HG03457 (cell line): ENCODE measurements around the gene NCAPD2.
"Not testable (repeated sequence)": the region's sequence is repeated elsewhere in the genome, so short reads cannot be mapped to it uniquely, and the experiment has no call there.

Experiments
- ATAC-seq: cut with Tn5 transposase; IDR thresholded peaks from one replicate; pipeline ENCODE4 v1.9.1; 2021; ENCODE audit warnings: moderate number of reproducible peaks; ENCODE audit not compliant: unreplicated experiment

NCAPD2 gene

DNA sequence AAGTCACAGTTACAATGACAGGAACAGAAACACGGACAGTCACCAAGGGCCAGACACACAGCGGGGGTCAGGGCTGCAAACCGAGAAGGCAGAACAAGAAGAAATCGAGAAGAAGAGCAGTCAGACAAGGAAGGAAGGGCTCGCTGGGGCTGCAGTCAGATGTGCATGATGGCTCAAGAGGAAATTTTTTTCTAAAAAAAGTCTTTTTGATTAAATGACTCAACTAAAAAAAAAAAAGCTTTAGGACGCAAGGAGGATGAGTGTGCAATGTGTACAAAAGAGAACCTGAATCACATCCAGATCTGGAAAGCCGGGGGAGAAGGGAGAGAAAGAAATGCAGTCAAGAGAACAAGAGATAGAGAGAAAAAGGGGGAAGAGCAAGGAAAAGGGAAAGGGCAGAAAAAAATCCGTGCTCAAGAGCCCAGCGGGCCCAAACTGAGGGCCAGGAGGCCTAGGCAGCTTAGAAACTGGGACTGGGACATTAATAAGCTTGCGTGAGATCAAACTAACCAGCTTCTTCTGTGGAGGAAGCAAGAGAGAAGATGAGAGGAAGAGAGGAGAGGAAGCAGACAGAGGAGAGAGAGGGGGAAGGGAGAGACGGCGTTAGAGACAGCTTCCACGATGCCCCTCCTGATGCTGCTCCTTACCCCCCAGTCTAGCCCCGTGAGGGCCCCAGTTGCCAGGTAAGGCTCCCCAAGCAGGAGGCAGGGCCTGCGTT is 55.2 kb downstream of the NCAPD2 start:
- no peak for ATAC-seq

DNA sequence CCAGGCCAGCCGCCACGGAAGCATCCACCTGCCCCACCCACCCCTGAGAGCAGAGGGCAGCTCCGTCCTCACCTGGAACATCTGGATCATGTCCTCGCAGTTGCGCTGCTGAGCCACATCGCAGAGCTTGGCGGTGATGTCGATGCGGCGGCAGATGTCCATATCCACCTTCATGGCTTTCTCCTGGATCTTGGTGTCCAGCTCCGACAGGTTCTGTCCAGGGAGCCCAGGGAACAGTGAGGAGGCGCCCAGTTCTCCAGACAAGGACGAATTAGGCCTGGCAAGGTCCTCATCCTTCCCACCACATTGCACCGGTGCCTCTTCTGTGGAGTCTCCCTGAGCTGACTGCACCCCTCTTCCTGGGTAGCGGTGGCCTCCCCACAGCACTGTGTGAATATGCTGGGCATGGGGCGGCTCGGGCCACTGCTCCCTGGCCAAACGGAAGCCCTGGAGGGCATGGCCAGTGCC is 55.8 kb downstream of the NCAPD2 start:
- ATAC-seq, result no peak

DNA sequence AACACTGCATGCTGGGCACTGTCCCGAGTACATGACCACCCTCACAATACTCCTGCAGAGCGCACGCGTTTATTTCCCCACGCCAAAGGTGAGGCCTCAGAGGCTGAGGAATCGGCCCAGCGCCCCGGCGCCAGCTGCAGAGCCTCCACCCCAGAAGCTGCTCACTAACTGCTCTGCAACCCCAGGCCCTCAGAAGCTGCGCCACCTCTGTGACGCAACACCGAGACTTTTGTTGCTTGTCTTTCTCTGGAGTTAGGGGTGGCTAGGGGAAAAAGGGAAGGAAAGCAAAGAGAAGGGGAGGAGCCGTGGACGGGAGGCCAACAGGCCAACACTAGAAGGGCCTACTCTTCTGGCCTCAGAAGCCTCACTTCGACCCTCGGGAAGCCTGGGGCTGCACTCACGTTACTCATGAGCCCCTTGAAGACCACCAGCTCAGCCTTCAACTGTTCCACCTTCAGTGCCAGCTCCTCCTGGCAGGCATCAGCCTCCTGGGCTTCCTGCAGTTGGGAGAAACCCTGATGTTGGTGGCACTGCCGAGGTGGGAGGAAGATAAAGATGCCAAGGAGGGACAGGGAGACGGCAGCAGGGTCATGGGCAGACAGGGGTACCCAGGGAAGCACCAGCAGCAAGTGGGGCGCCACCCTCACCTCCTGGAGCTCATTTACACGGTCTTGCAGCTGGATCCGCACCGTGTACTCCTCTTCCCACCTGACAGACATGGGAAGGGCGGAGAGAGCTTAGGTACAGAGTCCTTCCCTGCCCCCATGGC is 56.6 kb downstream of the NCAPD2 start:
- ATAC-seq, result no peak

DNA sequence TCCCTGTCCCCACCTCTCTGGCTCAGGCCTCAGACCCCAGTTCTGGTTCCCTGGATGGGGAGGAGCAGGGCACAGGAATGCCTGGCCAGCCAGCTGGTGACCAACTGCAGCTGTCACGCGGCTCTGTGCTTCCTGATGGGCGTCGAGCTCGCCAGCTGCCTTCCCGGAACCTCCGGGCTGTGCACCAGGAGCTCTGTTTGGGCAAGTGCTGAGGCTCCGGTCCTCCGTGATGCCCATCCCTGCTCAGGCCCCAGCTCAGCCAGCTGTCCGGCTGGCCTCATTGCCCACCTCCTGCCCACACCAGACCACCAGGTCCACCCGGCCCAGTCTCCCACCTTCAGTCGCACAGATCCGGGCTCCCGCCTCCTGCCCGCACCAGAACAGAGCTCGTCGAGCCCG is 57.2 kb downstream of the NCAPD2 start:
- no peak for ATAC-seq

DNA sequence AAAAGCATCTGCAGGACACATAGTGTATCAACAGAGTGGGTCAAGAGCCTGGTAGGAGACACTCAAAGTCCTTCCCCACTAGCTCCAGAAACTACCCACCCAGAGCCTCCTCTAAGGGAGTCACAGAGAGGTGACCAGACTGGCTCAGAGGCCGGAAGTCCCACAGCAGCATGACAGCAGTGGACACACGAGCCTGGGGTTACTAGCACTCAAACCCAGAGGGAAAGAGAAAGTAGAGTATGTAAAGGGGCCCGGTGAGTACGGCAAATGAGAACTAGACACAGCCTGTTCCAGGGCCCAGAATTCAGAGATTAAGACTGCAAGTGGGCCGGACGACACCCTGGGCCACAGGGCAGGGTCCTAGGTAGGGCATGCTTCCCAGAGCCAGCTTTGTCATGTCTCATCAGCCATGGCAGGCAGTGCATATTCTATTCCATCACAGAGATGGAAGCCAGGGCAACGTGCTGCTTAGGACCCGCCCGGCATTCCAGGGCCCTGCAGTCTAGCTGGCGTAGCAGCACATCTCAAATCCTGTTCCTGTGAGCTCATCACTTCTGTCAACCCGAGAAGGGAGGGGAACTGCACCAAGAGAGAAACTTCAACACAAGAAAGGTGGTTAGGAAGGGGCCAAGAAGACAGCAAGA is 57.7 kb downstream of the NCAPD2 start:
- ATAC-seq, result no peak

DNA sequence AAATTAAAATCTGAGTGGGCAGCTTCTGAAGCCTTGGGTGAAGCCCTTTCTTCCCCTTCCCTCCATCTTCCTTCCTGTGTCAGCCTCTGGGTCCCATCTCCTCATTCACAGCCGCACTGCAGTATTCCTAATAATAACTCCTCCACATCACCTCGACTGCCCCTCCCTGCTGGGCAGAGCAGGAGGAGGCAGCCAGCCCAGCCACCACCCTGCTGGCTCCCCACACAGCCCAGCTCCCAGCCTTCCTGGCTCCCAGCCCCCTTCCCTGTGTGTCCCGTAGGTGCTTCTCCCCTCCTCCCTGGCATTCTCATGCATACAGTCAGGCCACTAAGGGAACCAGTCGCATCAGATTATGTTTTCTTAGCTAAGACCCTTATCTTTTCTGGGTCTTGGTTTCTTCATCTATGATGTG is 58.2 kb downstream of the NCAPD2 start:
- no peak for ATAC-seq

DNA sequence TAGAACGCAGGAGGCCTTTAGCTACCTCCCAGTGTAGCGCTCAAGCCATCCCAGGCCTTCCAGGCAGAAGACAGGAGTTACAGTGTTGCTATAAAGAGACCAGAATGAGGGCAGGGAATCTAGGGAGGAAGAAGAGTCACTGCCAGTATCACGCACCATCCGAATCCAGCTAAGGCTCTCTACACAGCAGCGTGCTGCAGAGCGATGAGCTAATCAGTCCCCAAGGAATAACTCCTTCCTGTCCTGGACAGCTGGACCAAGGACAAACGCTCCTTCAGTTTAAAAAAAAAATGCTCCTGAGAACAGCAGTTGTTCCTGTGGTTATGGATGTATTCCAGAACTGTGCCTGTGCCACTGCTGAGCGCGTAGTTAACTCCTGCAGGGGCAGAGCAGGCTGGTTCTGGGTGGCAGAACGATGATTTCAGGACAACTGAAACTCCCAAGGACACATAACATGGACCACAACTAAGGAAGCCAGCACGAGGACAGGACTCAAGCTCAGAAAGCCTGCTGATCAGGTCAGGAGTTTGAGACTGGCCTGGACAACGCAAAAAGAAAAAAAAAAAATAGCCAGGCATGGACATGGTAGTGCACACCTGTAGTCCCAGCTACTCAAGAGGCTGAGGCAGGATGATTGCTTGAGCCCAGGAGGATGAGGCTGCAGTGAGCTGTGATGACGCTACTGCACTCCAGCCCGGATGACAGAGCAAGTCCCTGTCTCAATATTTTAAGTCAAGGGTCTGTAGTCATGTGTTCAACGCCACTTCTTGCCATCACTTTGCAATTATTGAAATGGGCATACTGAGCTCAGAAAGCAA is 59.4 kb downstream of the NCAPD2 start:
- ATAC-seq, result no peak

DNA sequence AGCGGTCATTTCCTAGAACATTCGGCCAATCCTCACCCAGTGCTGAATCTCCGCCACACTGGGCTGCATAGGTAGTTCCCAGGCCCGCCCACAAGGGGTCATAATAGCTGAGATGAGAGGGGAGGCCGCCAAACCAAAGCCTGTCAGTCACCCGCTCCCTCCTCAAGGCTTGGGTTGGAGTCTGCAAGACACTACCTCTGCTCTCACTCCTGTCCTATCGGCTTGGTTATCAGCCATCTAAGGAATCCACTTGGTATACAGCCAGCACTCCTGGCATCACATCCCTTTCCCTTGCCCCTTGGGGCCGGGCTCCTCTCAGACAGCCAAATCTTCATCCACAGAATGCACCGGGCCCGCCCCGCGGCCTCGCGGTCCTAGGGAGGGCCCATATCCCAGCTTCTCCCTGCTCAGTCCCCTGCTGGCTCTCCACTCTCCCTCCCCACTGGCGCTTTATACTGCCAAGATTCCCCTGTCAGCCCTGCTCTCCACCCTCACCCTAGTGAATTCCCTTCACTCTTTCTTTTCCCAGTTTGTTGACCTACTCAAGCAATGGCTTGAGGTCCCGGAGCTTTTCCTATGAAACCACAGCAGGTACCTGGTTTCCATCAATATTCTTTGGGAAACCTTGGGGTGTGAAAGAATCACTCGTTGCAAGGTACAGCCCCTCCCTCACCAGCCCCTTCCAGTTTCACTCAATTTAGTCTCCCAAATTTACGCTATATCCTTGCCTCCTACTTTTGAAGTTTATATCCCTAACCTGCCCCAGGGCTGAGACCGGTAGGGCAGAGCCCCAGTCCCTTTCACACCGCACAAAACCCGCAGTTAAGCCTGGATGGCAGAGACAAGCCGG is 60.5 kb downstream of the NCAPD2 start:
- no peak for ATAC-seq

DNA sequence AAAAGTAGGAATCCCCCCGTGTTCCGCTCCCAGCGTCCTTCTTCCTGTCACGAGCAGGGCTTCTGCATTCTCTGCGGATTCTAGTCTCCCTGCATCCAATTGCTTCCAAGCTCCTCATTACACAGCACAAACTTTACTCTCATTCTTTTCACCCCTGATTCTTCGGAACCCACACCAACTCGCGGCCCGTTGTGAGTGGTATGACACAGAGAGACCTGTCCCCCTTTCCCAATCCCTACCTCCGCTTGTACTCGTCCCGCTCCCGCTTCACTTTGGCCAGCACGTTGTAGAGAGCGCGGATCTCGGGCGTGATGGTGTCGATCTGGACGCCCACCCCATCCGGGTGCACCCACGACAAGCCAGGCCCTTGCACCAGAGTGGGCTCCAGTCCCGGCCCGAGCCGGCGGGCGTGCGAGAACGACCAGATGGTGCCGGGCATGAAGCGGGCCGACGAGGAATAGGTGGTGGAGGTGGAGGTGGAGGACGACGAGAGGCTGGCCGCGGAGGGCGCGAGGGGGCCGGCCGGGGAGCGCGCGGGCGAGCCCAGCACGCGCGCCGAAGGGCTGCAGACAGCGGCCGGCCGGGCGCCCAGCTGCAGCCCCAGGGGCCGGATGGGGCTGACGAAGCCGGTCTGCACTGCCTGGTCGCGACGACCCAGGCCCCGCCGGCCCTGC is 61.3 kb downstream of the NCAPD2 start:
- ATAC-seq, result no peak

DNA sequence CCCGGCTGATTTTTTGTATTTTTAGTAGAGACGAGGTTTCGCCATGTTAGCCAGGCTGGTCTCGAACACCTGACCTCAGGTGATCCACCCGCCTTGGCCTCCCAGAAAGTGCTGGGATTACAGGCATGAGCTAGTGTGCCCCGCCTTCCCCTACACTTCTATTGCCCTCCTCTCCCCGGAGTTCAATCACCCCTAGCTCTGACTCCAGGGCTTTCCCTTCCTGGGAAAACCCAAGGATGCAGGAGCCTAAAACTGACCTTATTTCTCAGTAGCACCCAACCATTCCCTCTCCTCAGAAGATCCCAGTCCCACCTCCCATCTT is 62.6 kb downstream of the NCAPD2 start:
- ATAC-seq, result not testable (repeated sequence)

DNA sequence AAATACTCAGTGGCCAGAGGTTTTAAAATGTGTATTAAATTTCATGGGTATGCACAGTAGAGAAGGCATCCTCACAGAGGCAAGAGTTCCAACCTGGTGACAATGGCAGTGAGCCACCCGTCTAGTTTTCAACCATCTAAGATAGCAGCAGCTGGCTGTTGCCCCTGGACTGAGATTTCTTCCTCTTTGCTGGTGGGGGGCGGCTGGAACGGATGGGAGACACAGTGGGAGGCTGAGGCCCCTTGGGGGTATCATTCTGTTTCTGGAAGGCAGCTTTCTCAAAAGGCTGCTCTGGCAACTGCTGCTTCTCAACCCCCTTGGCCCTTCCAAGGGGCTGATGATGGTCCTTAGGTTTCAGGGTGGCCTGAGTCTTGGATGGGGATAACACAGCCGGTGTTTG is 63.0 kb downstream of the NCAPD2 start:
- ATAC-seq, result no peak

DNA sequence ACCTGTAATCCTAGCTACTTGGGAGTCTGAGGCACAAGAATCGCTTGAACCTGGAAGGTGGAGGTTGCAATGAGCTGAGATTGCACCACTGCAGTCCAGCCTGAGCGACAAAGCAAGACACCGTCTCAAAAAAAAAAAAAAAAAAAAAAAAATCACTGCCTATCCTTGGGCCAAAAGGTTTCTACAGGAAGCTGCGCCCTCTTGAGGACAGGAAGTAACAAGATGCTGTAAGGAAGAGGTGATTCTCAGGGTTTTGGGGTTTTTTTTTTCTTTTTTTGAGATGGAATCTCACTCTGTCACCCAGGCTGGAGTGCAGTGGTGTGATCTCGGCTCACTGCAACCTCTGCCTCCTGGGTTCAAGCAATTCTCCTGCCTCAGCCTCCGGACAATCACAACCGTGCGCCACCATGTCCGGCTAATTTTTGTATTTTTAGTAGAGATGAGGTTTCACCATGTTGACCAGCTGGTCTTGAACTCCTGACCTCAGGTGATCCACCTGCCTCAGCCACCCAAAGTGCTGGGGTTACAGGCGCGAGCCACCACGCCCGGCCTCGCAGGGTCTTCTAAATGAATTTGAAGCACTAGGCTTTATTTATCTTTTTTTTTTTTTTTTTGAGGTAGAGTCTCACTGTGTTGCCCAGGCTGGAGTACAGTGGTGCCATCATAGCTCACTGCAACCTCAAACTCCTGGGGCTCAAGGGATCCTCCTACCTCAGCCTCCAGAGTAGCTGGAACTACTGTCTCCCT is 64.3 kb downstream of the NCAPD2 start:
- ATAC-seq, result not testable (repeated sequence)

DNA sequence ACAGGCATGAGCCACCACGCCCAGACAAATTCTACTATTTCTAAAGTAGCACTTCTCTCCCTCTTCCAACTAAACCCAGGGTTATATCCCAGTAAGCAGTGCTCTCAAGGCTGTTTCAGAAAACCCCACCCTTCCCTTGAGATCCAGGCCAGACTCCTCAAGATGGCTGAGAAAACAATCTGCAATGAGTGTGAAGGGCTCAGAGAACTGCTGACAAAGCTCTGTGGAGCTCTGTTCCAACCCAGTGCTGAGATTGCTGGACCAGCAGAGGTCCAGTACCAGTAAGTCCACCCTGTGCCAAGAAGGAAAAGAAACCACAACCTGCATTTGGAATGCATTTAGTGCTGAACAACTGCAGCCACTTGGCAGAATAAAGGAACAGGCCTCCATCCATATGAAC is 65.6 kb downstream of the NCAPD2 start:
- no peak for ATAC-seq

DNA sequence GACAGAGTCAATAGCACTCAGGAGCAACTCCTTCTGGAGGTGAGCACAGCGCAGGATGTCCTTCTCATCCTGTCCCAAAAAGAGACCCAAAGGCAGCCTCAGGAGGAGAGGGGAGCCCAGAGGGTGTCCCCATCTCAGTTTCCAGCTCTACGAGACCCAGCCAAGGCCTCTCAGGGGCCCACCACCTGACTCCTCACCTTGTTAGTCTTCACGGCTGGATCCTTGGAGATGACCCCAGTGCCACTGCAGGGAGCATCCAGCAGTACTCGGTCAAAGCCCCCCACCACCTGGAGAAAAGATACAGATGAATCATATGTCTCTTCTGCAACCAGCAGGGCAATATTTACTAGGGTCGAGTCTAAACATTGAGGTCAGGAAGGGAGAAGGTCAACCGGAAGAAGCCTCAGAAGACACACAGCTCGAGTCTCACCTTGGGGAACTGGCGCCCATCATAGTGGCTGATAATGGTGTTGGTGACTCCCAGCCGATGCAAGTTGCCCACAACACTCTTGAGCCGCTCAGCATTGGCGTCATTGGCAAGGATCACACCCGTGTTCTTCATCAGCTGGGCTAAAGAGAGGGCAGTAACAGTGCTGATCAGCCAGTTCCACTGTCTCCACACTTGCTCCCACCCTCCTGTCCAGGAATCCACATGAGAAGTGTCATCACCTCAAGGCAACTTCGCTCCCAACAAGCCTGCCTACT is 66.8 kb downstream of the NCAPD2 start:
- no peak for ATAC-seq

DNA sequence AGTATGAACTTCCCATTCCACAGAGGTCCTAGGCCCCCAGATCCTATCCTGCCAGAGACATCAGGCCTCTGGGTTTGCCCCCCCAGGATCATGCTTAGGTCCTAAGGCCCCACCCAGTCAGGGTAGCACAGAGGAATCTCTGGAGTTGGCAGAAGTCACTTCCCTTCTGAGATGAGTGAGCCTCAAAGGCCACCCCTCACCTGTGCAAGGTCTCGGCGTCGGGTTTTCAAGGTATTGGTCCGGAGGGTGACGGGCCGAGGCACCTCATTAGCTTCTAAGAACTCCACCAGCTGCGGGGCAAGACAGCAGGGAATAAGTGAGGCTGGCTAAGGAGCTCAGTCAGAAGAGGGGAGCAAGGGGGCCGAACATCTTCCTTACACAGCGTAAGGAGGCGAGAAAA is 69.0 kb downstream of the NCAPD2 start:
- ATAC-seq, result no peak

DNA sequence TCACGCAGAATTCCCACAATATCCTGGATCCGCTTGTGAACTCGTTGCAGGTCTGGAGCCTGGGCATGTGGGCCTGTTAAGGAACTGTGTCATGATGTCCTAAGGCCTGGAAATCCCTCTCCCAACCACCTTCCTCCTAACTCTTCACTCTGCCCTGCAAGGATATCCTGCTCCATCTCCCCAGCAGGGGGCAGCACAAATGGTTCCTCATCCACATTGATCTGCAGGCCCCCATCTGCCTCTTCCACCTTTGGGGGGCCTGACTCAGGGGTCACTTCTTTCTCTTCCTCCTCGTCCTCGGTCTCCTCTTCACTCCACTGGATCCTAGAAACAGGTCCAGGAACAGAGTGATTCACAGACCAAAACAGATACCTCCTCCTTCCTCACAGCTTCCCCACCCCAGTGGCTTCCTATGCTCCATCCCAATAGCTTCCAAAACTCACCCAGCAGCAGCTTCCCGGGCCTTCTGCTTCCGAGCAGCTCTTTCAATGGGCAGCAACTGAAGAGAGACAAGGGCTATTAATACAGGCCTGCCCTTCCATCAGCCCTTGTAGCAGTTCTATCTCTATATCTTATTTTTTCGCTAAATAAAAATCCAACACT is 69.6 kb downstream of the NCAPD2 start:
- ATAC-seq, result no peak

DNA sequence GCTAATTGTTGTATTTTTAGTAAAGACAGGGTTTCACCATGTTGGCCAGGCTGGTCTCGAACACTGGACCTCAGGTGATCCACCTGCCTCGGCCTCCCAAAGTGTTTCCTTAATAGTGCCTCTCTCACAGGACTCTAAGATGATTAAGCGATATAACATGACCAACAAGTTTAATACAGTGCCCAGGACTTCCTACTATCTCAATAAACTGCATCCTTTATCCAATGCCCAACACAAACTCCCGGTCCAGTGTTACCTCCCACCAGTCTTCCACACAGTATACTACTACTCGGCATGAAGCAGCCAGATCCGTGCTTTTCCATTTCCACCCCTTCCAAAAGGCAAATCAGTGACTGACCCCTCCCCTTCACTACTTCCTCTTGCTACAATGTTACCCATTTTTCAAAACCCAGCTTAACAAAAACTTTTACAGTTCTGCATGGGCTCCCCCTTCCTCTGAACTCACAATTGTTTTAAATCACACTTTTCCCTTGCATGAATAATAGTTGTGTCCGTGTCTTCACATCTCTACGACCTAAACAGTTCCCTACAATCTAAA is 73.3 kb downstream of the NCAPD2 start:
- ATAC-seq, result no peak

DNA sequence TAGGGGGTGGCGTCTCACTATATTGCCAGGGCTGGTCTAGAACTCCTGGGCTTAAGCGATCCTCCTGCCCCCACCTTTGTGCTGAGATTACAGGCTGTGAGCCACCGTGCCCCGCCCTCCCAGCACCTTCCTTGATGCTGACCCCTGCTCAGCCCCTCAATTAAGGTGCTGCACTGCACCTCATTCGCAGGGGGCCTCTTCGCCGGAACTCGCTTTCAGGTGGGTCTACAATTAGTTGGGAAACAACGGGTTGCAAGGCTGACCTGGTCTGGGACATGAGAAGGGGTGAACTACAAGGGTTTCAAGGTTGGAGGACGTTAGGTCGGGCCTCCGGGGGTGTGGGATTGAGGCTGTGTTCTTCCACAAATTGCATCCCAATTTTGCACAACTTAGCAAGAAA is 75.4 kb downstream of the NCAPD2 start:
- ATAC-seq, result no peak
